Heart left ventricle (tissue), 16 donors: ENCODE data around the gene BTD. TPM values are rescaled to one million over a fixed set of nuclear protein-coding genes. Genes with fewer than 3 reads are reported as not detected.

Source experiments
- ATAC-seq, 4 donors: fragments of 200-7000 bp; cut with Tn5 transposase; one replicate each; pipeline ENCODE4 v1.9.1; 2020 to 2022; ENCODE audit warnings: moderate library complexity in 4 of 4, mild to moderate bottlenecking in 3 of 4, moderate number of reproducible peaks in 1 of 4
- DNase-seq, 5 donors: peaks; one replicate each; pipeline ENCODE4 v3.0.0-alpha.2; 2020
- H3K27ac ChIP-seq, 12 donors: fragments of 200-600 bp; sonication (generic) in 4 of 12; one replicate each; pipeline versions ENCODE4 v1.5.0 to v1.8.0; 2016 to 2022; ENCODE audit warnings: mild to moderate bottlenecking in 2 of 12
- H3K27me3 ChIP-seq, 9 donors: fragments of 200-600 bp; sonication (generic) in 2 of 9; one replicate each; pipeline versions ENCODE4 v1.5.1 to v1.8.0; 2016 to 2022; ENCODE audit warnings: mild to moderate bottlenecking in 3 of 9
- H3K36me3 ChIP-seq, 9 donors: fragments of 200-600 bp; sonication (generic) in 2 of 9; one replicate each; pipeline versions ENCODE4 v1.5.0 to v1.8.0; 2018 to 2022; ENCODE audit warnings: mild to moderate bottlenecking in 2 of 9
- H3K4me1 ChIP-seq, 12 donors: fragments of 200-600 bp; sonication (generic) in 4 of 12; one replicate each; pipeline versions ENCODE4 v1.5.0 to v1.8.0; 2016 to 2022; ENCODE audit warnings: mild to moderate bottlenecking in 3 of 12
- H3K4me3 ChIP-seq, 12 donors: fragments of 200-600 bp; sonication (generic) in 4 of 12; one replicate each; pipeline versions ENCODE4 v1.5.0 to v1.8.0; 2017 to 2022; ENCODE audit warnings: mild to moderate bottlenecking in 9 of 12, moderate library complexity in 4 of 12
- H3K9me3 ChIP-seq, 12 donors: fragments of 200-600 bp; sonication (generic) in 4 of 12; one replicate each; pipeline versions ENCODE4 v1.5.0 to v1.8.0; 2016 to 2022; ENCODE audit warnings: mild to moderate bottlenecking in 1 of 12
- CTCF ChIP-seq, 12 donors: fragments of 200-600 bp; sonication (generic) in 4 of 12; IDR thresholded peaks; one replicate each; pipeline versions ENCODE4 v1.5.0 to v1.8.0; 2018 to 2022; ENCODE audit warnings: antibody characterized with exemption in 12 of 12, mild to moderate bottlenecking in 5 of 12
- POLR2A ChIP-seq, 2 donors: fragments of 450-650 bp; IDR thresholded peaks; one replicate each; pipeline ENCODE4 v1.6.1; 2017; ENCODE audit warnings: antibody characterized with exemption in 2 of 2, mild to moderate bottlenecking in 2 of 2, moderate library complexity in 2 of 2
- WGBS, 4 donors: extraction: QIAGEN DNeasy Blood & Tissue Kit in 2 of 4; methylation state at CpG; one replicate each; pipeline versions ENCODE4 v1.1.5 to v1.1.7; 2013 to 2018; 5-methylcytosine and 5-hydroxymethylcytosine counted together
- intact Hi-C, 10 donors: fragments of 100-400 bp; cut with DNase I; formaldehyde crosslinking; loops; one replicate each; pipeline versions ENCODE4 v1.11.1 to v1.14.2; 2022
- polyA plus RNA-seq, 2 donors: library from polyadenylated mRNA; stranded (reverse); fragments of 200-250 nt; gene quantifications; one replicate each; pipeline ENCODE4 v1.2.3, GENCODE V29; 2013
- total RNA-seq, 9 donors: library from RNA; depleted of rRNA in 2 of 9; stranded (reverse); fragments of >200 nt in 2 of 9; fragmentation: NEBNext Ultra II Directional in 3 of 9; extraction: Animal tissue kit (Norgen Biotek cat#: 25700) in 3 of 9; gene quantifications; one replicate each; pipeline versions ENCODE4 v1.1.0 to v1.2.4, GENCODE V29; 2016 to 2023
- donor health status: ischemic (EF 13 %, LVEDD 7.1; RV severe dilation, severe dysfunction).
- donor health status: healthy with polysubstance abuse.
- donor health status: DM: no; HTN: yes; CAD: no.
- donor health status: DM: no; HTN: no; CAD: no.
- donor health status: ischemic (EF 25% LVEDD 6.9; RV normal size, moderate dysfunction).
- donor health status: ischemic (EF 25% LVEDD 5.7; RV mildly dilated, moderate dysfunction).
- donor health status: healthy.
- donor health status: DM: yes; HTN: yes; CAD: no.
- donor health status: ischemic (EF 35%, LVEDD 5.7; RV mildly dilated, moderate dysfunction).
- donor health status: nonischemic (EF 11% LVEDD 7.7; RV severe dilation, severe dysfunction).
- donor health status: DM: yes; HTN: yes; CAD: no.
- donor health status: PGD.
- donor health status: ischemic (EF 29% LVEDD 5.4; RV normal size, mild dysfunction).
- donor health status: nonischemic (EF 23%, LVEDD 6.1; RV moderate dilation, normal function).

The BTD gene
- total and polyA plus RNA-seq, 11 donors = 4.2 to 16.4 (median 11.7) TPM

GRCh38 chr3:15572138-15572537 is 29.4 kb upstream of the BTD start:
- WGBS, 4 donors = 84 to 91% (median 88%) methylated on average over 4 of the region's 4 CpGs

GRCh38 chr3:15575446-15575845 is 26.1 kb upstream of the BTD start:
- TF ChIP-seq CTCF (IDR thresholded peaks at IDR 0.05) = no peak
- no peak for TF ChIP-seq POLR2A (IDR thresholded peaks at IDR 0.05)
- H3K36me3 ChIP-seq = peaks cover 0 to 85% (median 56%) of the 10 kb centered on the region in 9 donors
- intact Hi-C loops = loop anchor here in 1 of 10 donors (10.0 kb wide), 1 partner anchor 341 kb away; no protein-coding TSS in a partner anchor
- no peaks in the 10 kb centered on the region for H3K9me3 ChIP-seq
- 95 to 97% (median 96%) methylated on average over 5 of the region's 5 CpGs for WGBS, 4 donors
- peaks cover 0 to 10% (median 0%) of the 10 kb centered on the region in 12 donors for H3K4me1 ChIP-seq
- H3K4me3 ChIP-seq = no peak overlapping the region
- H3K27me3 ChIP-seq = no peaks in the 10 kb centered on the region
- ATAC-seq = no peak
- no peak overlapping the region for H3K27ac ChIP-seq
- DNase-seq = no peak

More at GRCh38 chr3:15572138-15572537, 29.4 kb upstream of the BTD start:
- Histone ChIP-seq H3K4me3 (no peak overlapping the region), H3K27ac (no peak overlapping the region), H3K27me3 (no peaks in the 10 kb centered on the region), H3K9me3 (no peaks in the 10 kb centered on the region), H3K4me1 (peaks cover 0 to 5% (median 0%) of the 10 kb centered on the region in 12 donors), H3K36me3 (peaks cover 0 to 89% (median 57%) of the 10 kb centered on the region in 9 donors)
- TF ChIP-seq CTCF (IDR thresholded peaks at IDR 0.05) = no peak
- no peak for TF ChIP-seq POLR2A (IDR thresholded peaks at IDR 0.05)
- ATAC-seq (no peak), DNase-seq (no peak)
- intact Hi-C loops = loop anchor here in 1 of 10 donors (10.0 kb wide), 1 partner anchor 337 kb away; no protein-coding TSS in a partner anchor

GRCh38 chr3:15576475-15576874 is 25.1 kb upstream of the BTD start:
- intact Hi-C loops = loop anchor here in 1 of 10 donors (10.0 kb wide), 1 partner anchor 342 kb away; no protein-coding TSS in a partner anchor
- H3K36me3 ChIP-seq = peaks cover 0 to 86% (median 56%) of the 10 kb centered on the region in 9 donors
- no peaks in the 10 kb centered on the region for H3K9me3 ChIP-seq
- peaks cover 0 to 10% (median 0%) of the 10 kb centered on the region in 12 donors for H3K4me1 ChIP-seq
- no peaks in the 10 kb centered on the region for H3K27me3 ChIP-seq
- no peak for ATAC-seq
- 87 to 91% (median 90%) methylated on average over 3 of the region's 3 CpGs for WGBS, 4 donors
- no peak overlapping the region for H3K4me3 ChIP-seq
- H3K27ac ChIP-seq = no peak overlapping the region
- TF ChIP-seq CTCF (IDR thresholded peaks at IDR 0.05) (no peak), POLR2A (IDR thresholded peaks at IDR 0.05) (no peak)
- no peak for DNase-seq

- Histone ChIP-seq H3K4me3 (no peak overlapping the region), H3K27ac (no peak overlapping the region), H3K4me1 (peaks cover 0 to 10% (median 0%) of the 10 kb centered on the region in 12 donors), H3K27me3 (no peaks in the 10 kb centered on the region), H3K36me3 (peaks cover 0 to 86% (median 61%) of the 10 kb centered on the region in 9 donors), H3K9me3 (no peaks in the 10 kb centered on the region)
- intact Hi-C loops = loop anchor here in 1 of 10 donors (10.0 kb wide), 1 partner anchor 344 kb away; no protein-coding TSS in a partner anchor
- WGBS, 4 donors = 71 to 76% (median 74%) methylated on average over 3 of the region's 3 CpGs
- ATAC-seq = no peak
- no peak for DNase-seq
- no peak for TF ChIP-seq CTCF (IDR thresholded peaks at IDR 0.05)
- TF ChIP-seq POLR2A (IDR thresholded peaks at IDR 0.05) = no peak
These were observed 23.2 kb upstream of the BTD start for GRCh38 chr3:15578289-15578867.
